NCI-H82 (cell line): Measurements from ENCODE around the gene AGMAT.
"Not testable (repeated sequence)": the region's sequence is repeated elsewhere in the genome, so short reads cannot be mapped to it uniquely, and the experiment has no call there.

Experiments used
- DNase-seq: peaks from one replicate; lab custom pipeline; 2025; lab: John Stamatoyannopoulos, UW

AGMAT gene

DNA sequence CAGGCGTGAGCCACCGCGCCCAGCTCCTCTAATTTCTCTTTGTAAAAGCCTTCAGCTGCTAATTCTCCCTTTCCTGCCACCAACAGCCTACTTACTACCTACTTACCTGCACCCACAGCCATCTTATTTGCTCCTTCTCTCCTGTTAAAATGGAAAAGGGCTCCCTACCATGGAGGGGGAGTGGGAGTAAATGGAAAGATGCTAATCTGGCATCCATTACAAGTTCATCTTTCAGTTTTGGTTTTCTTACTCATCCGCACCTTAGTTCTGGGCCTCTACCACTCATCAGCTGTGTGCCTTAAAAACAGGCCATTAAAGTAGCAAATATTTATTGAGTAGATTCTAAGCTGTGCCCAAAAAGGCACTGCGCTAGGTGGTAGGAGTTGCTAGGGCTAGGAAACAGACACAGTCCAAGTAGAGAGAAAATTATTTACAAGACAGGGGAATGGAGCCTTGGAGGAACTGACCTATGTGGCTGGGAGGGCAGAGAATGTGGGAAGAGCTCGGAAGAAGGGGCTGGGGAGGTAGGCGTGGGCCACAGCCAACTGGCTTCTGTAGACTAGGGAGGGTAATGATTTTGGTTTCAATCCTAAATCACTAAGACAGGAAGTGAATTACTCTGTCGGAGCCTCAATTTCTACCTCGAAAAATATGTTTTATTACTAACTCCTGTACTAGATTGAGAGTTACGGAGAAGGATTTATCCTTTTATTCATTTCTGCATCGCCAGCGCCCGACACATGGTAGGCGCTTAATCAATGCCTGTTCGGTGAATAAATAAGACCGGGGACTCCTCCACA, 31.7 kb upstream of the AGMAT start:
- DNase-seq = peak; percentile 82

DNA sequence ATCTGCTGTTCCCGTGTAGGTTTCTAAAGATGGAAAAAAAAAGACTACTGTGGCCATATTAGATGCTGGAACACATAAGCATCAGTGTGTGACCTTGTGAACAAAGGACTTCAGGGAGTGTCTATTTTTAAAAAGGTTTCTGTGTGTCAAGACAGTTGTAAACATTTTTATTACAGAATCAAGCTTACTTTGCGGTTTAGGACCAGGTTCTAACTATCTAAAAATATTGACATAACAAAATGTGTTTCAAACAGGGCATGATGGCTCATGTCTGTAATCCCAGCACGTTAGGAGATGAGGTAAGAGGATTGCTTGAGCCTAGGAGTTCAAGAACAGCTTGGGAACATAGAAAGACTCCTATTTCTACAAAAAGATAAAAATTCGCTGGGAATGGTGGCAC, 25.3 kb upstream of the AGMAT start:
- DNase-seq = no peak

- DNase-seq = no peak
Observed at GRCh38 chr1:15609631-15610030, 24.8 kb upstream of the AGMAT start.

- no peak for DNase-seq
Observed at GRCh38 chr1:15605398-15606383, 20.8 kb upstream of the AGMAT start.

DNA sequence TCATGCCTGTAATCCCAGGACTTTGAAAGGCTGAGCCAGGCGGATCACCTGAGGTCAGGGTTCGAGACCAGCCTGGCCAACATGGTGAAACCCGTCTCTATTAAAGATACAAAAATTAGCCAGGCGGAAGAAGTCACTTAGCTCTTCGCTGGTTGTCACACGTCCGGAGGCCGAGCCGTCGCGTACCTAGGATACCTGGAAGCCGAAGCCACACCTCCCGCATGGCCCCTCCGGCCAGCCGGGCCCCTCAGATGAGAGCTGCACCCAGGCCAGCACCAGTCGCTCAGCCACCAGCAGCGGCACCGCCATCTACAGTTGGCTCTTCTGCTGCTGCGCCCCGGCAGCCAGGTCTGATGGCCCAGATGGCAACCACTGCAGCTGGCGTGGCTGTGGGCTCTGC, 19.5 kb upstream of the AGMAT start:
- not testable (repeated sequence) for DNase-seq

- DNase-seq = not testable (repeated sequence)
Observed at GRCh38 chr1:15603966-15604282, 19.1 kb upstream of the AGMAT start.

DNA sequence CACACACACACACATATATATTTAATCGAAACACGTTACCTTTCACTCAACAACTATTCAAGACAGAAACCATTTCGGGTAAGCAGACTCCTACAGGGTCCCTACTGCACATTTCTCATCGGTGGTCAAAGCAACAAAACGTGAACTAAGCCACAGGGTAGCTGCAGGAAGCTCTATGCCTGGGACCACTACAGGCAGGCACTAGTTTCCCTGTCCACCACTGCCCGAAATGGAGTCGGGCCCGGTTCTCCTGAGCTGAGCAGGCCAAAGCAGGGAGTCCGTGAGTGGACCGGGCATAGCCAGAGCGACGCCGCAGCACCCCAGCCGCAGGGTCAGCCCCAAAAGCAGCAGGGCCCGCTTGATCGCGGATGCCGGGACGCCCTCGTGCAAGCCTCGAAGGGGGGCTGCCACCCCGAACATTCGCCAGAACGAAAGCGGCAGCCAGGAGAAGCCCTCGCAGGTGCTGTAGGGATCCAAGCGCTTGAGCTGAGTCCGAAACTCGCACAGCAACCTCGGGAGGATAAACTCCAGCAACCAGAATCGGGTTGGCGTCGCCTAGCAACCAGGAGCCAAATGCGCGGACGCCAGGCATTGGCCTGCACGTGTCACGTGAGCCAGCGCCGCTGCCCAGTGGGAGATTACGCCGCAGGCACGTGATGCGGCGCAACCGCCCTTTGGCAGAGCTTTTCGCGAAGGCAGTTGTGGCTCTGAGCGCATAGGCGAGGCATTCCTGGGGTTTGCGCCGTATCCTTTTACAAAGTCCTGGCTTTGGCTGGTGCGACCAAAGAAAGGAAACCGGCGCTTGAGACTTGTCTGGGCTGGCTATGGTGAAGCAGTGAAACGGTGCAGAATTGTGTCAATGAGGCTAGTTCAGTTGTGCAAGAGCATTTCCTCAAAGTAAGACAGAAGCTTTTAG, 18.5 kb upstream of the AGMAT start:
- DNase-seq = peak; percentile 99

DNA sequence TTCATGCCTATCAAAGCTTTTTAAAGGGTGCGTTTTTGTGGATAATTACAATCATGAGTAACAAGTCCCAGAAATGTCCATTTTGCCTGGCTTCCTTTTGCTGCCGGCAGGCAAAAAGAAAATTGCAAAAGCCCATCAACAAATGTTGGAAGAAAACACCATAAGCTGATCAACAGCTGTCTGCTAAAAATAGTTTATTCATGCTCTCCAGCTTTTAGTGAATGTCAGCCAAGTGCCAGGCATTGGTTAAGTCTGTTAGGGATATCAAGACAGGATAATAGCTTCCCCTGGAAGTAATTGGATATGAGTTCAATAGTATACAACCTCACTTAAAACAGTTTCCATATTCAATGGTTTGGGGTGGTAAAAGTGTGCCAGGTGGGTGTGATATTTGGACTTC, 13.6 kb upstream of the AGMAT start:
- DNase-seq = peak; percentile 93

GRCh38 chr1:15595809-15596617, 11.2 kb upstream of the AGMAT start:
- DNase-seq = no peak

DNA sequence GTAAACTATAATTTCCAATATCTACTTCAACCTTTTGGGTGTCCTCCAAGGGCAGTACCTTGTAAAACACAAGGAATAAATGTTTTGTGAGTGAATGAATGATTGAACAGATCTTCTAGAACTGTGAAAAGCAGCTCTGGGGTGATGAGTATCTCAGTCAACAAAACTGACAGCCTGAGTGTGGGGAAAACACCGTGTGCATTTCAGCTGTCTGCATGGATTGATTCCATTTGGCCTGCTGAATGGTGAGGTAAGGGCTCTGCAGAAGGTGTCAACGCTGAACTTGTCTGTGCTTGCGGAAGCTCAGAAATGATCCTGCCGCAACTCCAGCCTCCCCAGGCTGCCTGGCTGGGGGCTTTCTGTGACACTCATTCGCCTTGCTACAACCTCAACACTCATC, 7.4 kb upstream of the AGMAT start:
- no peak for DNase-seq

- DNase-seq = peak; percentile 30
Observed at GRCh38 chr1:15583016-15583706, 1.7 kb downstream of the AGMAT start.

GRCh38 chr1:15579683-15580047, 5.2 kb downstream of the AGMAT start:
- no peak for DNase-seq

GRCh38 chr1:15578921-15579682, 5.7 kb downstream of the AGMAT start:
- no peak for DNase-seq

DNA sequence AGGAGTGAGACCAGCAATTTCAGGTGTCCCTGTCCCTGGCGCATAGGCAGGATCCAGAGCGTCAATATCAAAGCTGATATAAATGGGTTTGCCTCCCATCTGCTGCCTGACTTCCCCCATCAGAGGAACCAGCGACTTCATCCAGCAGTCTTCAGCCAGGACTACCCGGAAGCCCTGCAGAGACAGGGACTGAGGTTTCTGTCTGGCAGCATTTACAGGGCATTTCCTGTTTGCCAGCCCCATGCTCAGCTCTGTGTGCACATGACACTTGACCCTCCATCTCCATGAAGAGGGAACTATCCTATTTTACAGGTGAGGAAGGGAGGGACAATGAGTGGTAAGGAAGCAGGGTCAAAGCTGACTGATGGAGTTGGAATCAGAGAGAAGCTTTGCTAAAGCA, 7.2 kb downstream of the AGMAT start:
- DNase-seq = no peak

DNA sequence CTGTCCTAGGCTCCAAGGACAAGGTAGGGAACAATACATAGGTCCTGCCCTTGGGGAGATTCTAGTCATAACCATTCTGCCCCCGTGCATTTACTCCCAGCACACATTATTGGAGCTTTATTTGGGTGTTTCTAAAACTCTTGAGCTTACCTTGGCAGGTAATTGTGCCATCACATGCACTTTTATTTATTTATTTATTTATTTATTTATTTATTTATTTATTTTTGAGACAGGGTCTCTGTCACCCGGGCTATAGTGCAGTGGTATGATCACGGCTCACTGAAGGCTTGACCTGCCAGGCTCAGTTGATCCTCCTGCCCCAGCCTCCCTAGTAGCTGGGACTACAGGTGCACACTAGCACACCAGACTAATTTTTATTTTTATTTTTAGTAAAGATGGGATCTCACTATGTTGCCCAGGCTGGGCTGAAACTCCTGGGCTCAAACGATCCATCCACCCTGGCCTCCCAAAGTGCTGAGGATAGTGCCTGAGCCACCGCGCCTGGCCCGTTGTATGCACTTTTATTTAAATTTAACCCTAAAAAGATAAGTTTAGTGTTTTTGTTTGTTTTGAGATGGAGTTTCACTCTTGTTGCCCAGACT, 9.2 kb downstream of the AGMAT start:
- DNase-seq = no peak

DNA sequence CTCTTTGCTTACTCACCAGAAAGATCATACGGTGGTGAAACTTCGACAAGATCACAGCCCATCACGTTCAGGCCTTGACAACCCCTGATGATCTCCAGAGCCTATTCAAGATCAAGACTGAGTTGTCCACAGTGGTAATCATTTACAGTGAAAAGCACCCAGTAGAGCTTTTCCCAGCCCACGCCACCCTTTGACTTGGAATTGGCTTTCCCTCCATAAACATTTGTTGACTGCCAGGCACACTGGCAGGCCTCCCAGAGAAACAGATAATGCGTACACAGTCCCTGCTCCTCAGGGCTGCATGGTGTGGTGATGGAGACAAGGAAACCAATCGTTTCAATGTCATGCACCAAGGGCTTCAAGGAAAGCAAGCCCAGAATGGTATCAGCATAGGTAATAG, 10.1 kb downstream of the AGMAT start:
- DNase-seq = no peak

DNA sequence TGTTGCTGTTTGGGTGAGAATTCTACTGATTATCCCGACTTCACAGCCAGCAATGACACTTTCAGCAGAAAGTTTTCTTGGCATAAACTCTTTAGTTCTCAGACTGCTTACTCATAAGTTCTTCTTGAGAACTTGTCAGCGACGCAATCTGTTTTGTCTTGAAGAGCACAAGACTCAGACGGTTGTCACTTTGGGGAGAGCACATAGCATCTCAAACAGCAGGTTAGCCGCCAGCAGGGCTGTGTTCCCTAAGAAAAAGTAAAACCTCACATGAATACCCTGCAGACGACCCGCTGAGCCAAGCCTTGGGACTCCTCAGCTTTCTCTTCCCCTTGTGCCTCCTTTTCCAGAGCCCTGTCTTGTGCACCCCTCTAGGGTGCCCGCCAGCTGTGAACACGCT, 11.4 kb downstream of the AGMAT start:
- DNase-seq = no peak

DNA sequence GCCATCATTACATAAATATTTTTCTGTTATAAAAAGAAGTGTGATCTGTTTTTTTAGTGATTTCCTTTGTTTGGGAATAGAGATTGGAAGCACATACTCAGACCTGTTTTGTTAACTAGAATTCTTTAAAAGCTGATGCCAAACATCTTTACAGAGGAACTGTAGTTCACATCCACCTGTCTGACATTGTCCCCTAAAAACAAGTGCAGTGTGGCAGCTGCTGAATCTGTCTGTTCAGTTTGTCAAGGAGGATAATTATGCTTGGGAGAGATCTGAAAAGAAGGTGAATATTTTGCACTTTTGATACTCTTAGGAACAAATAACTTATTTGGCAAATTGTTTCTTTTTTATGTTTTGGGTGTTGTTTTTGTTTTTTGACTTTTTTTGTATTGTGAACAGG, 13.6 kb downstream of the AGMAT start:
- no peak for DNase-seq

GRCh38 chr1:15570861-15571260, 14.0 kb downstream of the AGMAT start:
- DNase-seq = no peak
